Right hindlimb (tissue), 1 donor: ENCODE data around the gene BRD4.
A peak's percentile ranks its signal among the peaks of the same experiment; 100 is the strongest.

Experiments
- DNase-seq: peaks from one replicate; pipeline ENCODE4 v3.0.0-alpha.2; 2018

The BRD4 gene

GRCh38 chr19:15188851-15189250 lies 143.5 kb downstream of the BRD4 start:
- DNase-seq, result no peak

GRCh38 chr19:15187026-15188007 lies 145.0 kb downstream of the BRD4 start:
- DNase-seq, result peak; percentile 34
